DMS 273 (cell line): Measurements from ENCODE around the gene IER5.

Experiments
- DNase-seq: peaks from one replicate; lab custom pipeline; 2025; ENCODE audit not compliant: unreplicated experiment; lab: John Stamatoyannopoulos, UW

IER5 gene

DNA sequence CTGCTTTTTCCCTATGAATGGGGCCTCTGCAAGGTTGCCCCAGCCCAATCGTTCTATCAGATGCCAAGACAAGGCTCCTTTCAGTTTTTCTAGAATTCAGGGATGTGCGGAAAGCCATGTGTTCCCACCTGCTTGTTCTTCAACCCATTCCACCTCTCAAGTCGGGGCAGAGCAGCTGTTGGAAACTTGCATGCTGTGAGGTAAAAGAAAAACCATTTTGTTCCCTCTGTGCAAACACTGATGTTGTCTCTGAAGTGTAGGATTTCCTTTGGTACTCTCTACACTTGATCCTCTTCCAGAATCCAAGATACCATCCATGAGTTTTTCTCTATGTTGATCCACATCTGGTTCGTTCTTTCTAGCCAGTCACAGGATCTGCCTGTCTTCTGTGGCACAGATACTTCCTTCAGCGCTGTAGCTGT, 7.3 kb downstream of the IER5 start:
- DNase-seq: peak; percentile 59

DNA sequence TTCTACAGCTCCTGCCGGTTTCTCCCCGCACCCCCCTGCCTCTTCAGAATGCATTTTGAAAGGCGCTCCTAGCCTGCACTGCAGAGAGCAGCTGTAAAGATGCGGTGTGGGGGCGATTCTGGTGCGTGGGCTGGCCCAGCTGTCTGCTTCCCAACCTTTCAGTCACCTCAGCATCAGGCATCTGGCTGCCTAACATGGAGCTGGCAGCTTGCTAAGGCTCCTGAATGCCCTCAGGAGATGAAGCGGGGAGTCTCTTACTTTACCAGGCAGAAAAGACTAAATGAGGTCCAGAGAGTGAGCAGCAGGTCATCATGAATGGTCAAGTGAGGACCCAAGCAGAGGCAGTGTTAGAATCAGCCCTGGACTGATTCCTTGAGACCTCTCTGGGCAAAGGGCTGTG, 8.7 kb downstream of the IER5 start:
- DNase-seq: peak; percentile 96

DNA sequence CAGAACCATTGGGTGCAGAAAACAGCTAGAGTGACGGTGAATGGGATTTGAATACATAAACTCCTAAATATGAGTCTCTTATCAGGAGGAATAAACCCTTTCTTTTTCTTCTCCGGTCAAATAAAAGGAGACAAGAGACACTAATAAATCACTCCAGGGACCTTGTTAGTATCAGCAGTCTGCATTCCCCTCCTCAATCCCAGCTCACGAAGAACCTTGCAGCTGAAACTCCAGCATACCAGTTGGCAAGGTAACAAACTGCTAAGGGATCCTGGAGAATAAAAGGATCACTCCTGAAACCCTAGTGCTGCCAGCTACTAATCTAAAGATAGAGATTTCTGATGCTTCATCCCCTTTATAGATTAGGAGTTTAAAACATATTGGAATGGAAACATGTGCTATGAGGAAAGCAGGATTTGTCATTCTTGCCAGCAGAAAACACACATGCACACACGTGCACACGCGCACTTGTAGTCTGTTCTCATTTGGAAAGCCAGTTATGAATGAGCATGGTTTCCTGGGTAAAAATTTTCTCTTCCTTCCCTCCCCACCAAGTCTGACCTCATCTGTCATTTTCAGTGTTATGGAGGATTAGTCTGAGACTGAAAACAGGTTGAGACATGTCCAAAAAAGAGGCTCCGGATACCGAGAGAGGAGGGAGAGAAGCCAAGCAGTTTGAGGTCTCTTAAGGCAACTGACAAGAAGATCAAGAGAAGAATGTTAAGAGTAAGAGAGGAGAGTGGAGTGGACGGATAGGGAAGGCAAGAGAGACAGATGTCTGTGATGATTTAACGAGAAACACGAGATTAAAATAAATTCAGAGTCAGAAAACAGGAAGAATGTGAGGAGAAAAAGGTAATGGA, 10.9 kb downstream of the IER5 start:
- DNase-seq: peak; percentile 89

DNA sequence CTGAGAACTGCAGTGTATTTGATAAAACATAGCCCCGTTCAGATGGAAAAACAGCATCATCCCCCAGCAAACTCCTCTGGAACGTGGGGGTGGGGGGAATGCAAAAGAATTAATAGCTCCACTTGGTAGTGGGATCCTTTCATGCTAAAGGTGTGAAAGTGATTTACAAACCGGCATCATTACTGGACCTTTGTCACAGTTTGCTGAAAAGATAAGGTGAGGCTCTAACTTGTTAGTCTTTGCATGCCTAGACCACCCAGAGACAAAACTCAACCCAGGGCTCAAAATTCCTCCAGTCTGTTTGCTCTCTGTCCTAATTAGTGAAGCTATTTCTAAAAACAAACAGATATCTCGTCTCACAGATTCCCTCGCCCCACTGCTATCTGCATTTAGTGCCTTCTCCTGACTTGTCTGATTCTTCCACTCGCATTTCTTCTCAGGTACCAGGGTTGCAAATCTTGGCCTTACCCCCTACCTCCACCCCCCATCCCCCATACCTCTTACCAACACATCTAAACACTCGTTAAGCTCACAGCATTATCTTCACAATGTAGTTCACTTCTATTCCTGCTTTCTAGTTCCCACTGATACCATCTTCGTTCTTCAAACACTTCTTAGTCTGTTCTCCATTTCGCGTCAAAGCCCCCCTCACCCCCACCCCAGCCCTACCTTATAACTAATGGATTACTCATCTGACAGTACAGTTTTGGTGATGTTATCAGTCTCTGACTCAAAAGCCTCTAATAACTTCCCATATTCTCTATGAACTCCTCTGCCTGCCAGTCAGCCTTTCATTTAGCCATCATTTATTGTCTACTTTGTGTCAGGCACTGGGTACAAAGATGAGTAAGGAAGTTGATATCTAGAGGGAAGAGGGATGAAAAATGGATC, 11.8 kb downstream of the IER5 start:
- DNase-seq: peak; percentile 61

DNA sequence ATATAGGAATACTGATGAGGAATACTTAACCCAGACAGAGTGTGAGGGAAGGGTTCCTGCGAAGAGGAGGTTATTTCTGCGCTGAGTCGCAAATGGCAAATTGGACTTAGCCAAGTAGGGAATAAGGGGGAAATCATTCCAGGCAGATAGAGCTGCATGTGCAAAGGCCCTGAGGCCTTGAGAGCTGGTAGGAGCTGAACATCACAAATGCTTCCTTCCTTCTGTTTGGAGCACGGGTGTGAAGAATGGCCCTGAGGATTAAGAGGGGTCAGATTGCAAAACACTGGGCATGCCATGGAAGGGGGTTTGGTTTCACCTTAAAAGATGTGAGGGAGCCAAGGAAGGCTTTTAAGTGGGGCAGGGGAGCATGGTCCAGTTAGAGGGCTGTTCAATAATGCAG, 12.4 kb downstream of the IER5 start:
- DNase-seq: peak; percentile 23

DNA sequence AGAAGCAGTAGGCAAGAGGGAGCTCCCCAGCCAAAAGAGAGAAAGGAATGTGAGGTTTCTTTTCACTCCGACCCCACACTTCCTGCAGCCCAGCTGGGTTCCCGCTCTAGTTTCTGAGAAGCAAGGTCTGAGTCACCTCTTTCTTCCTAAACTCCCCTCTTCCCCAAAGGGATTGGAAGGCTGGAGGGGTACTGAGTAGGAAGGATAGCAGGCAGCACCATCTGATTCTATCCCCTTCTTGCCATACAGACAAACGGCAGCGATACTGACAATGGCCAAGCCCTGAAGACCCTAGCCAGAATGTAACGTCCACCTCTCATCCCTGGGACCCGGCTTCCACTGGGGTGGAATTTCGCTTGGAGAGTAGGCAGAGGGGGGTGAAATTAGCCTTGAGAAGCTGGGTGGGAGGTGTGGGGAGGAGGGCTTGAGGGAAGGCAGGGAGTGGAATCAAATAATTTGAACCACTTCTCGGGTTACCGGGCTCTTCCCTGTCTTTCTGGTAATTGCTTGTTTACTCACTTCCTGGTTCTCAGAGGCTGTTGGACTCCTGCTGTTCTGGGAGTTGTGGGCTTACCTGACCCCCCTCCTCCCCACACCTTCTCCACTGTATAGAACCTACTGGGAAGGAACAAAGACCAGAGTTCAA, 13.2 kb downstream of the IER5 start:
- peak; percentile 68 for DNase-seq

DNA sequence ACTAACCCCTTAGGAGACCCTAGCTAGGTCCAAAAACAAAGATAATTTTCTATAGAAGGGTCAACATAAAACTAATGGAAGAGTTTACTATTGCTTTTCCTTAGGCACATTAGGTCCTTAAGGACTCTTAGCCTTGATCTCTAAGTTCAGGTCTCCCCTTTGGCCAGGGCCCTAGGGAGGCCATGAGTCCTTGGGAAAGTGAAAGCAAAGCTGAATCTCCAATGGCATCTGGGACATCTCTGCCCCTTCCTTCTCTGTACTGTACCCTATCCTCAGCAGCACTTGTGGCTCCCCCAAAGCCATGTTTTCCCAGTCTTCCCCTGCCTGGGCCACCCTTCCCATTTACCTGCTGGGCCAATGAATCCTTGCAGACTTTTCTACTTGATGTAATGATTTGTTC, 14.3 kb downstream of the IER5 start:
- DNase-seq: peak; percentile 42

DNA sequence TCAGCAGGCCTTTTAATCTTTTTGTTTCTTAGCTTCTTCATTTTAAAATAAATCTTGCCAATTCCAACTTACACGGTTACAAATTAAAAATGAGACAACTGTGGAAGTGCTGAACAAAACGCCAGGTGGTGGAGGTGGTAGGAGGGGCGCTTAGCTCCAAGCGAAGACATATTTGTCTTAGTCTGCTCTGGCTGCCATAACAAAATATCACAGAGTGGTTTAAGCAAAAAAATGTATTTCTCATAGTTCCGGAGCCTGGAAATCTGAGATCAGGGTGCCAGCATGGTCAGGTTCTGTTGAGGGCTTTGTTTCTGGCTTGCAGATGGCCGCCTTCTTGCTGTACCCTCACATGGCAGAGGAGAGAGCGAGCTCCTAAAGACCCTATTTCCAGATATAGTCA, 14.9 kb downstream of the IER5 start:
- DNase-seq: no peak

DNA sequence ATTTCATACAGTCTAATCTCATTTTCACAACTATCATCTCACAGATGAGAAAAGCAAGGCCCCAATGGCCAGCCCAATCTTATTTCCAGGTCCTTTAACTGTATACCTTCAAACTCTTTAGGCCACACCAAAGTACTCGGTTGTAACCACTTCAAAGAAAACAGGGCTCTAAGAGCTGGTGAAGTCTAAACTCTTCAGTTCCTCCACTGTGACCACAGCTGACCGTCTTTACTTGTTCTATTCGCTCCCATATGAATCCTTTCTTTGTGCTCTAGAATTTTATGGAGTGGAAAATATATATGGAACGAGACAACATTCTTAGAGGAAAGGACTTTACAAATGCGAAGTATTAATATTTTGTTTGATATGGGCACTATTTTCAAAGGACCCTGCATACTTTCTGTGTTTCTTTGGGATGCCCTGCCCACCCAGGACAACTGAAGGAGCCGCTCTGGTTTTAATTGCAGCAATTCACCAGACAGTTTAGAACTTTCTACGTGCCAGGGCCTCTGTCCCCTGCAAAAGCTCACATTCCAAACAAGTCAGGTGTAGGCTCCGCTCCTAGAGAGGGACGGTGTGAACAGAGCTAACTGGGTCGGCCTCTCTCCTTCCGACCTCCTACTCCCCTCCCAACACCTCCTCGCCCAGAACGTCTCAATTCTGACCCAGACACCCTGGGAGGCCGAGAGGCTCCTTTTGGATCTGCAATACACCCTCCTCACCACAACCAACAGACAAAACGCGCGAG, 15.7 kb downstream of the IER5 start:
- no peak for DNase-seq

DNA sequence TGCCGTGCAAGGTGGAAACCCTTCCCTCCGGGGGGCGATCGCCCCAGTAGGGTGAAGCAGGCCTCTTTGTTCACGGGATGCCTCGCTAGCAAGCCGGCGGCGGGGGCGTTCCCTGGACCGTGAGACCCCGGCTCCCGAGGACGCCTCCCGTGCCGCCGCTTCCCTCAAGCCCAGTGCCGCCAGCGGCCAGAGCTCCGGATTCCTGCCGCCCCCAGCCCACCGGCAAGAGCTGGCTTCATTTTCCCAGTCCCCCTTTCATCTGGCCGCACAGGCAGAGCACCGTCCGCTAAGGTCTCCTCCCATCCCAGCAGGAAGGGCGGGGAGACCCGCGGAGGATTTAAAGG, 16.3 kb downstream of the IER5 start:
- peak; percentile 80 for DNase-seq

DNA sequence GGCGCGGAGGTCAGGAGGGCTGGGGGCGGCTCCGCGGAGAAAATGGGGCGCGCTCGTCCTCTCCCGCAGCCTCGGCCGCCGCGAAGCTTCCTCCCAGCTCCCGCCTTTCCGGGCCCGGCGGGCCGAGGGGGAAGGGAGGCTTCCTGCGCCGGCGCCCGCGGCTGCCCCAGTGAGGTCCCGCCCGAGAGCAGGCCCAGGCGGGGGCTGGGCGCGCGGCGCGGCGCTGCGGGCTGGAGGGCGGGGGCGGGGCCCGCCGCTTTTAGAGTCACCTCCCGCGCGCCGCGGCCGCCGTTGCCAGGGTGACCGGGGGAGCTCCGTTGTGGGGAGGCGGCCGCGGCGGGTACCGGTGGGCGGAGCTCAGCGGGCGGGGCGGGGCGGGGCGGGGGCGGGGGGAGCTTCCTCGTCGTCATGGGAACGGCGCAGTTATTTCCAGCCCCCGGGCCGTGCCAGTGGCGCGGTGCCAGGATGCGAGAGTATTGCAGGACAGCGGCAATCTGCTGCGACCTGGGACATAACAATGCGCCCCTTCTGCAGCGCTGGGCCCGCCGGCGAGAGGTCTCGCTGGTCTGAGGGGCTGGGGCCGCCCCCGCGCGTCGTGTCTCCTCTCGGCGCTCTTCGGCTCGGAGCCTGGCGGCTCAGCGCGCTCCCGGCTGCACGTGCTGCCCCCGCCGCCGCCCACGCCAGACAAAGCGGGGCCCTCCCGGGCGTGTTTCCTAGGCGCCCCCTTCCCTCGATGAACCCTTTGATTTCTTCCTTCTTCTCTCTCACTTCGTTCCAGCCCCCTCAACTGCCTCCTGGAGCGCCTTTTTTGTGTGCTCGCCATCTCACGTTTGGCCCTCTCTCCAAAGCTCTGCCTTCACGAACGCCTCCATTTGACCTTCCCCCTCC, 16.9 kb downstream of the IER5 start:
- peak; percentile 98 for DNase-seq

DNA sequence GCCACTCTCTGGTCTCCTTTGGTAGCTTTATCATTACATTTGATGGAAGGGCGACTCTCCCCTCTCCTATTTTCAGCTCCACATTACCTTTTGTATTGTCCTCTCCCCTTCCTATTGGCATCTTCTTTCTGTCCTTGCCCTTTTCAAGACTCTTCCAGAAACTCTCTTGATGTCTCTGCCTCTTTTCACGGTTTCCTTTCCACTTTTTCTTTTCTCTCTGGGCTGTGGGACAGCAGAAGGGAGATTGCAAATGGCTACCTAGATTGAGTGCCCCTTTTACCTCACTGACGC, 17.5 kb downstream of the IER5 start:
- DNase-seq: no peak

DNA sequence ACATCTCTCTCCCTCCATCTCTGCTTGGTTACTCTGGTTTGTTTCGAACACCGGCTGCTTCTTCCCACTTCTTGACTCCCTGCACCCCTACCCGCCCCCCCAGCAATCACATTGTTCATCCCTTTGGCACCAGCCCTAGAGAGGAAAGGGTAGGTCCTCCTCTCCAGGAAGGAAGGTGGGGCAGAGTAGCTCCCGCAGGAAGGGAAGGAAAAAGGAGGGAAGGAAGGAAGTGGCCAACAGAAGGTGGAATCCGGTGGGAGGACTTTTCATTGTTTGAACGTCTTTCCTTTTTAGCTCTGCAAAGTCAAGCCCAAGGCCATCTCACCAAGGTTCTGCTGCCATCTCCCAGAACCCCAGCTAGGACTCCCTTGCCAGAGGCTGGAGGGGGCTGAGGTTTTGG, 18.0 kb downstream of the IER5 start:
- DNase-seq: no peak

DNA sequence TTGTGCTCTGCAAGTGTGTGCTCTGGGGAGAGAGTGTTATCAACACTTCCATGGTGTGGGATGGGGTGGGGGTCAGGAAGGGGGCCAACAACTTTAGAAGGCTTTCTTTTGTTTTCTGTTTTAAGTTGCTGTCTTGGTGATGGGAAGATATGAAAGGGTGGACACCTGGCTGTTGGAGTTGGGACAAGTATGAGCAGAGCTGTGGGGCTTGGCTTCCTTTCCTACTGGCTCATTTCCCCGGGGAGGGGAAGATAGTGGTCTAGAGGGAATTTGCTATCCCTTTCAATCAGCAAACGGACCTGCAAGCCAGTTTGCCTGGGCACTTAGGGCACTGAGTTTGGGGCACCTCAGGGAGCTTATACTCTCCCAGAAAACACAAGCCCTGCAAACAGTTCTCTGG, 19.2 kb downstream of the IER5 start:
- no peak for DNase-seq

DNA sequence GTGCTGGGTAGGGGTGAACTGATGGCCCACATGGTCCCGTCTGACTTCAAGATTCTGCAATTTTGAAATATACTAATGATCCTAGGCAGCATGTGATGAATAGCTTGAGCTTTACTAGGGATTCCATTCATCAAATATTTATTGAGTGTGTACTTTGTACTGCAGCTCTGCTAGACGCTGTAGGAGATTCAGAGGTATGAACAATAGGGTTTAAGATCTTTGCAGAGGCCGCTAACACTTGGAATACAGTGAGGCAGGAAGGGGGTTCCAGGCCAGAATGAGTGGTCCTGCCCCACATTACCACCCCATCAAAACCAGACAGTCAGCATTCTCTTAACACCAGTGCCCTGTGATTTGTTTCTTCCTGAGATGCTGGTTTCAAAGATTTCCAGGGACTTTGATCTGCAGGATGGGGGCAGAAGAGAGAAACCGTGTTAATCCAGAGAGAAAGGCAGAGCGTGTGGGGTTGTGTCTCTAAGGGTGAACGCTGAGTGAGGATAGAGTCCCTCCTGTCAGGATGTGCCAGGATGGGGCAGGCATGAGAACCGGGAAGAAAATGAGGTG, 19.9 kb downstream of the IER5 start:
- DNase-seq: no peak

DNA sequence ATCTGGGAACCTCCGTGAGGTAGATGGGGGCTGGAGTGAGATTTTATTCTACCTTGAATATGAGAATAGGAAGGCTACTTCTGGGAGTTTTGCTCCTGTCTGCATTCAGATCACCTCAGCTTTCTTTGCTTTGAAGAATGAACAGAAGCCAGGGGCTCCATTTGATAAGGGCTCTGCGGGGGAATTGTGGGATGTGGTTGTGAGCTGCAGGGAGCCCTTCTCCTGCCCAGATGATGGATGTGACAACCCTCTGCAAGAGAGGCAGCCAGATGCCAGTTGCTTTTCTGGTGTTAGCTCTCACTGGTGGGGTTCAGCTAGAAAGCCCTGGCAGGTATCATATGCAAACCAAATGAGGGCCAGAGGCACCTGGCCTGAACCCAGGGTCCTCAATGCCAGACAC, 21.5 kb downstream of the IER5 start:
- no peak for DNase-seq

DNA sequence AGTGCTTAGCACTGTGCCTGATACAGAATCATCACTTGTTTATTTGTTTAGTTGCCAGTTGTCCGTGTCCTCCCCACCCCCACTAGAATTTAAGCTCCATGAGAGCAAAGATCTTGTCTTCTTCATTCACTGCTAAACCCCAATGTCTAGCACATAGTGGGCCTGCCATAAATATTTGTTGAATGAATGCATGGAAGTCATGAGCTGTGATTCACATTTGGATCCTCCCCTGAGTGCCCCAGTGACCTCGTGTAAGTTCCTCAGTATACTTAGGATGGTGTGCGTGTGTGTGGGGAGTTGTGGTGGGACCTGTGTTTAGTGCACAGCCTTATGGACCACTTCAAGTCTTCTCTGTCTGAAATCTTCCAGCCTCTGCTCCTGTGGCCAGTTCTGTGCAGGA, 23.1 kb downstream of the IER5 start:
- no peak for DNase-seq

DNA sequence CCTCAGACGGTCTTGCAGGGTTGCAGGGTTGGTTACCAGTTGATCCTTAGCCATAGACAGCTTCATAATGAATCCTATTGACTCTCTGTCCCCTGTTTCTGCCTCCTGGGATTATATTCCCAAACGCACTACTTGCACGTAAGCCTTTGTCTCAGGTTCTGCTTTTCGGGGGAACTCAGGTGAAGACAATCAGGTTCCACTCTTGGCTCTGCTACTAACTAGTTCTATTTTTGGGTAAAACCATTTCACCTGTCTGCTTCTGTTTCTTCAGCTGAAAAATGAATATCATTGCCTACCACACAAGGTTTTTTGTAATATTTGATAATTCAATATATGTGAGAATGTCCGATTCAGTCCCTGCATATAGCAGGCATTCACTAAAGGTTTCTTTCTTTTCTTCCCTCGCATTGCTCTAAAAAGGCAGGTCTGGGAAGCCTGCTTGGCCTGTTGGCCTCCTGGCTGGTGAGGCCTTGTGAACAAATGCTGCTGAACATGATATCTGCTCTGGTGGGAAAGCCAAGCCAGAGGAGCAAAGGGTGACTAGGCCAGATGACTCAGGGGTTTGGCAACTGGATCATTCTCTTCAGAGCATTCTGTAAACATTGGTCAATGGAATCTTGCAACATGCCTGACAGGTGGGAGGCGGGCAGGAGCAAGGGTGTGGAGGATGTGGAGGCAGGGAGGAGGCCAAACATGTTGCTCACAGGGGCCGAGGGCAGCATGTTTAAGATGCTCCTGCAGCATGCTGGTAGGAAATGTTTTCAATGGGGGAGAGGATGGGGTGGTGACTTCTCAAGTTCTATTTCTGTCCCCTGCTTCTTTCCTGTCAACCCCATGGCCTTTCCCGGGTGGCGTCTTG, 23.8 kb downstream of the IER5 start:
- peak; percentile 41 for DNase-seq

DNA sequence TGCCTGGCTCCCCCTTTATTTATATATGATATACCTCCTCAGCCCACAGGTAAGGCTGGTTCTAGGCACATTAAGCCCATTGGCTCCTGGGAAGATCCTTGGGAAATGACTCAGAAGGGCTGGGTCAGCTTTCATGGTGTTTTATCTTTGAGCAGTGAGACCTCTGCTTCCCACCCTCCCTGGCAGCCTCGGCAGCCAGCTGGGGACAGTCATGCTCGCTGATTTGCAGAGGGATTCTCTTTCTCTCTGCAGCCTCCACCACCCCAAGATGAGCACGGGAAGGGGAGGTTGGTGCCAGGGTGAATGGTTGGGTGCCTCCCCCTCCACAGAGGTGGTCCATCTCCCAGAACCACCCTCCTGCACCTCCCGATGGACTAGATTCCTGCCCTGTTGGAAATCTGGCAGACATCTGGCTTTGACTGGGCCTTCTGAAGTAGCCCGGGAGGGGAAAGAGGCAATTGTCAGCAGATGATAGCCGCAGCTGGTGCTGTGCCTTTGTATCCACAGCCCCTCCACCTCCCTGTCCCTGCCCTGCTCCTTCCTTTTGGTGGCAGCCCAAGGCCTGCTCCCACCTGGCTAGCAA, 24.6 kb downstream of the IER5 start:
- peak; percentile 71 for DNase-seq
